Measurements from ENCODE around the gene CPED1.
A peak's percentile ranks its signal among the peaks of the same experiment; 100 is the strongest.

Gene CPED1

DNA sequence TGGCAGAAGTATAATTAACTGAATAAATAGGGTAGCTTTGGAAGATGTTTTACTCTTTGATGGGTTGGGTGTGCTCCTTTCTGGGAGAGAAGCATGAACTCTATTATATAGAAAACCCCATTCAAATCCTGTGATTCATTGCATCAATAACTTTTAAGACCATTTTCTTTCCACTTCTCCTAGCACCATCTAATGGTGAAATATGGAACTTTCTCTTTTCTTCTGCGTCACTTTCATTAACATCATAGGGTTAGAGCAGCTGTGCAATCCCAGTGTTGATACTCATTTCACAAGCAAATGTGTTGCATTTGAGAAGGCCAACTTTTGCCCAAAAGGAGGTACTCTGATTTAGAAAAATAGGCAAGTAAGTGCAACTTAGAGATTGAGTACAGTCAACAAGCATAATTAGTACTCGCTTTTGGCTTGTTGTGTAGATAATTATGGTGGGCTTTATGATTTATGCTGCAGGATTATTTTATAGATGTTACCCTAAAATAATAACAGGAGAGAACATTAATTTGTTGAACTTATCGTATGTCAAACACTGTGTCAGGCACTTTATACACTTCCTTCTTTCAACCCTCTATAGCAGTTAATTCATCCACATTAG, 92.9 kb downstream of the CPED1 start:
- H3K36me3 ChIP-seq (ENCODE audit: control insufficient read depth in 2 of 2, insufficient read depth in 2 of 2, low read length in 2 of 2): no peaks in the 10 kb centered on the region
- peak overlapping the region in 1 of 2 donors; percentile 23 for H3K9ac ChIP-seq (ENCODE audit: low read length in 2 of 2)
- no peaks in the 10 kb centered on the region for H3K27me3 ChIP-seq (ENCODE audit: control insufficient read depth in 1 of 2, insufficient read depth in 2 of 2, low read length in 2 of 2)
- no peaks in the 10 kb centered on the region for H3K9me3 ChIP-seq (ENCODE audit: control insufficient read depth in 2 of 2, low read length in 2 of 2)
- peaks cover 24% of the 10 kb centered on the region for H3K4me1 ChIP-seq (ENCODE audit: control insufficient read depth, insufficient read depth, low read length)
- H3K27ac ChIP-seq (ENCODE audit: low read length): no peak overlapping the region
- no peak overlapping the region for H3K4me3 ChIP-seq (ENCODE audit: low read length in 2 of 2)

DNA sequence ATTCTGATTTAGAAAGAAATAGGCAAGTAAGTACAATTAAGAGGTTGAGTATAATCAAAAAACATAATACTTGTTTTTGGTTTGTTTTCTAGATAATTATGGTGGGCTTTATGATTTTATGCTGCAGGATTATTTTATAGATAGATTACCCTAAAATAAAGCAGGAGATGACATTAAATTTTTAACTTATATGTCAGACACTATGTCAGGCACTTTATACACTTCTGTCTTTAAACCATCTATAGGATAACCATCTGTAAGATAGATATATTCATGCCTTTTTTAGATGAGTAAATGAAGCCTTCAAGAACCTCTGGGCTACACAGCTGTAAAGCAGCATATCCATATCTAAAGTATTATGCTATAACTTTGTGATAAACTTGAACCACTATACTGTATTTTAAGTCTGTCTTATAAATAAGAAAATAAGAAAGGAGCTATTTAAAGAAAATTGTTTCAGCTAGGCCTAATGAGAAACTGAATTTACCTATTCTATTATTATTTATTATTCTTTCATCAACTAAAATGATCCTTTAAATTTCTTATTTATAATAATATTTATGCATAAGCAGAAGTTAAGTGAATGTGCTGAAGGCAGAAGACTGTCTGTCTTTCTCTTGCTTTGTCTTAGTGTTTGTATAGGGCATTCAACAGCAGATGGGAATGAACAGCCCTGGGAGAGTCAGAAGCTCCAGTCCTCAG, 94.0 kb downstream of the CPED1 start:
- Histone ChIP-seq H3K4me1 (ENCODE audit: control insufficient read depth, insufficient read depth, low read length) (peaks cover 30% of the 10 kb centered on the region), H3K36me3 (ENCODE audit: control insufficient read depth in 2 of 2, insufficient read depth in 2 of 2, low read length in 2 of 2) (no peaks in the 10 kb centered on the region), H3K9me3 (ENCODE audit: control insufficient read depth in 2 of 2, low read length in 2 of 2) (no peaks in the 10 kb centered on the region), H3K27me3 (ENCODE audit: control insufficient read depth in 1 of 2, insufficient read depth in 2 of 2, low read length in 2 of 2) (no peaks in the 10 kb centered on the region), H3K4me3 (ENCODE audit: low read length in 2 of 2) (no peak overlapping the region), H3K9ac (ENCODE audit: low read length in 2 of 2) (no peak overlapping the region), H3K27ac (ENCODE audit: low read length) (no peak overlapping the region)

GRCh38 chr7:121083138-121083789, 94.8 kb downstream of the CPED1 start:
- Histone ChIP-seq H3K9ac (ENCODE audit: low read length in 2 of 2) (no peak overlapping the region), H3K4me3 (ENCODE audit: low read length in 2 of 2) (no peak overlapping the region), H3K9me3 (ENCODE audit: control insufficient read depth in 2 of 2, low read length in 2 of 2) (no peaks in the 10 kb centered on the region), H3K27ac (ENCODE audit: low read length) (peak overlapping the region; percentile 37), H3K27me3 (ENCODE audit: control insufficient read depth in 1 of 2, insufficient read depth in 2 of 2, low read length in 2 of 2) (no peaks in the 10 kb centered on the region), H3K4me1 (ENCODE audit: control insufficient read depth, insufficient read depth, low read length) (peaks cover 30% of the 10 kb centered on the region), H3K36me3 (ENCODE audit: control insufficient read depth in 2 of 2, insufficient read depth in 2 of 2, low read length in 2 of 2) (no peaks in the 10 kb centered on the region)

DNA sequence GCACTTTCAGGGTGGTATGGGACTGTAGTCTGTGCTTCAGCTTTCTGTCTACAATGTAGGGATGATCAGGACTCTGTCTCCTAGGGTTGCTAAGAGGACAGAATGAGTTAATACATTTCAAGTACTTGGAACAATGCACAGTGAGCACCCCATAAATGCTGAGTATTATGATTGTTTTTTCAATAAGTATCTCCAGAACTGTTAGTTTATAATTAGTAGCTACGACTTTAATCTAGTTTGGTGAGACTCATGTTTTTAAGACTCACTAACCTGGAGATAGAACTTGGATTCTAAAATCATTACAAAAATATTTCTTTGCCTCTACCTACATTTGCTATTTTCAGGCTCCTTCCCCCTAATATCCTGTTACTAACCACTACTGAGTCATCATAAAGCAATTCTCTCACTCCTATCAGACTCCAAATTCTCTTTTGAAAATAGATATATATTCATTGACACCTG, 95.3 kb downstream of the CPED1 start:
- Histone ChIP-seq H3K27me3 (ENCODE audit: control insufficient read depth in 1 of 2, insufficient read depth in 2 of 2, low read length in 2 of 2) (no peaks in the 10 kb centered on the region), H3K27ac (ENCODE audit: low read length) (no peak overlapping the region)

GRCh38 chr7:121084256-121084655, 95.7 kb downstream of the CPED1 start:
- no peaks in the 10 kb centered on the region for H3K27me3 ChIP-seq (ENCODE audit: control insufficient read depth in 1 of 2, insufficient read depth in 2 of 2, low read length in 2 of 2)
- no peak overlapping the region for H3K27ac ChIP-seq (ENCODE audit: low read length)
- H3K9me3 ChIP-seq (ENCODE audit: control insufficient read depth in 2 of 2, low read length in 2 of 2): no peaks in the 10 kb centered on the region
- peaks cover 29% of the 10 kb centered on the region for H3K4me1 ChIP-seq (ENCODE audit: control insufficient read depth, insufficient read depth, low read length)
- H3K9ac ChIP-seq (ENCODE audit: low read length in 2 of 2): no peak overlapping the region
- no peak overlapping the region for H3K4me3 ChIP-seq (ENCODE audit: low read length in 2 of 2)
- H3K36me3 ChIP-seq (ENCODE audit: control insufficient read depth in 2 of 2, insufficient read depth in 2 of 2, low read length in 2 of 2): no peaks in the 10 kb centered on the region

More for the DNA sequence above, 95.3 kb downstream of the CPED1 start:
- Histone ChIP-seq H3K4me3 (ENCODE audit: low read length in 2 of 2) (no peak overlapping the region), H3K9ac (ENCODE audit: low read length in 2 of 2) (no peak overlapping the region), H3K36me3 (ENCODE audit: control insufficient read depth in 2 of 2, insufficient read depth in 2 of 2, low read length in 2 of 2) (no peaks in the 10 kb centered on the region), H3K9me3 (ENCODE audit: control insufficient read depth in 2 of 2, low read length in 2 of 2) (no peaks in the 10 kb centered on the region), H3K4me1 (ENCODE audit: control insufficient read depth, insufficient read depth, low read length) (peaks cover 30% of the 10 kb centered on the region)

DNA sequence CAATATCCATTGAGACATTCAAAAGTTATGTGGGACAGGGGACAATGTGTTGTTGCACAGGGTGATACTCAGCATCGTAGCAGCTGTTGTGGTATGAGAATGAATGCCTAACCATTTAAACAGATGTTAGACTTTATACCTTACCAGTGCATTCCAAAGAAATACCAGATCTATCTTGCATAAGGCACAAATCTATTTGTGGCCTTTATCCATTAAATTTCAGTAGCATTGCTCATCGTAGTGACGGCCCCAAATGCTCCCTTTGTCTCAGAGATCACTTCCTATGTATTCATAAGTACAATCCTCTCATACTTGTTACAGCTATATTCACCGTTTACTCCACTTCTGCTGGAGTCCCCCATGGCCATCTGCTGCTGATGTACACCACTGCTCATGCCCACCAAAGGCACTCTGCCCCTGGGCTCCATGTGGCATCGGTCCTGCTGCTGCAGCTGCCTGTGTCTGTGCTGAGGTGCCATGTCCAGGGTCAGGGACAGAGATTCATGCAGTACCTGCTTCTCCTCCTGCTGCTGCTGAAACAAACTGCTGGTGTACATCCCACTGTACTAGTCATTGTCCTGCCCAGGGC, 96.3 kb downstream of the CPED1 start:
- Histone ChIP-seq H3K27ac (ENCODE audit: low read length) (no peak overlapping the region), H3K4me3 (ENCODE audit: low read length in 2 of 2) (peak overlapping the region in 1 of 2 donors; percentile 50)

DNA sequence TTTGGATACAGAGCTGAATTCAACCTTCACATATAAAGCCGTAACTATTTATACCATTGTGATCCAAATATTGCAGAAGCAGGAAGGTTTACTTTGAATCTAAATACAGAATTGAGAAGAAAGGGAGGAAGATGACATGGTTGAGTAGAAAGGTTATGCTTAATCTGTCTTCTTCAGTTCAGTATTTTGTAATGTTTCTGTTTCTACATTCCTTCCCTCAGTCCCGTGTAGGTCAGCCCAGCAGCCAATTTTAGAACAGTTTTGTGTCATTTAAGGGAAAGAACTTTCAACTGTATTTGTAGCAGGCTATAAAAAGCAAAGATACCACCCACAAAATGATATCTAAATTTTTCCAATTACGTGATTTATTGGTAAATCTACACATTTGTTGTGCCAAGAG, 97.4 kb downstream of the CPED1 start:
- peaks cover 27% of the 10 kb centered on the region for H3K4me1 ChIP-seq (ENCODE audit: control insufficient read depth, insufficient read depth, low read length)

More for the DNA sequence above, 96.3 kb downstream of the CPED1 start:
- Histone ChIP-seq H3K27me3 (ENCODE audit: control insufficient read depth in 1 of 2, insufficient read depth in 2 of 2, low read length in 2 of 2) (no peaks in the 10 kb centered on the region), H3K36me3 (ENCODE audit: control insufficient read depth in 2 of 2, insufficient read depth in 2 of 2, low read length in 2 of 2) (no peaks in the 10 kb centered on the region), H3K9ac (ENCODE audit: low read length in 2 of 2) (peak overlapping the region in 1 of 2 donors; percentile 4), H3K9me3 (ENCODE audit: control insufficient read depth in 2 of 2, low read length in 2 of 2) (no peaks in the 10 kb centered on the region), H3K4me1 (ENCODE audit: control insufficient read depth, insufficient read depth, low read length) (peaks cover 27% of the 10 kb centered on the region)

DNA sequence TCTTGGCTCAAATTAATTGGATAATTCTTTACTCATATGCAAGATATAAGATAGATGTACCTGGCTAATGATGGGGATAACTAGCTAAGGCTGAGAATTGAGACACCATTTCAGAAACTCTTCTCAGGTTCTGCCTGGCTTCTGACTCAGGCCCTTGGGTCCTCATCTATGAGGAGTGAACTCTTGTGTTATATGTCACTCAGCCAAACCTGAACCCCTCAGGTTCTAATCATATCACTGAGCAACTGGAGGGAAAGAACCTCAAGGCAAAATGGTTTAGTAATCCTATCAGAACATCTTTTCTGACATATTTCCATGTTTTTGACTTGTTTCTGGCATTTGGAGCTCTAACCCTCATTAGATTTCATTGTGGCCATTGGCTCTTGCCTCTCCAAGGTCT, 100.4 kb downstream of the CPED1 start:
- Histone ChIP-seq H3K27me3 (ENCODE audit: control insufficient read depth in 1 of 2, insufficient read depth in 2 of 2, low read length in 2 of 2) (no peaks in the 10 kb centered on the region), H3K4me1 (ENCODE audit: control insufficient read depth, insufficient read depth, low read length) (peaks cover 17% of the 10 kb centered on the region), H3K27ac (ENCODE audit: low read length) (no peak overlapping the region), H3K4me3 (ENCODE audit: low read length in 2 of 2) (no peak overlapping the region), H3K9ac (ENCODE audit: low read length in 2 of 2) (no peak overlapping the region), H3K9me3 (ENCODE audit: control insufficient read depth in 2 of 2, low read length in 2 of 2) (no peaks in the 10 kb centered on the region), H3K36me3 (ENCODE audit: control insufficient read depth in 2 of 2, insufficient read depth in 2 of 2, low read length in 2 of 2) (no peaks in the 10 kb centered on the region)

More for the DNA sequence above, 97.4 kb downstream of the CPED1 start:
- Histone ChIP-seq H3K9me3 (ENCODE audit: control insufficient read depth in 2 of 2, low read length in 2 of 2) (no peaks in the 10 kb centered on the region), H3K36me3 (ENCODE audit: control insufficient read depth in 2 of 2, insufficient read depth in 2 of 2, low read length in 2 of 2) (no peaks in the 10 kb centered on the region), H3K27me3 (ENCODE audit: control insufficient read depth in 1 of 2, insufficient read depth in 2 of 2, low read length in 2 of 2) (no peaks in the 10 kb centered on the region), H3K9ac (ENCODE audit: low read length in 2 of 2) (peak overlapping the region in 1 of 2 donors; percentile 33), H3K4me3 (ENCODE audit: low read length in 2 of 2) (no peak overlapping the region), H3K27ac (ENCODE audit: low read length) (peak overlapping the region; percentile 19)

GRCh38 chr7:121094829-121095228, 106.3 kb downstream of the CPED1 start:
- Histone ChIP-seq H3K9me3 (ENCODE audit: control insufficient read depth in 2 of 2, low read length in 2 of 2) (no peaks in the 10 kb centered on the region), H3K4me1 (ENCODE audit: control insufficient read depth, insufficient read depth, low read length) (no peaks in the 10 kb centered on the region), H3K4me3 (ENCODE audit: low read length in 2 of 2) (no peak overlapping the region), H3K27me3 (ENCODE audit: control insufficient read depth in 1 of 2, insufficient read depth in 2 of 2, low read length in 2 of 2) (no peaks in the 10 kb centered on the region), H3K36me3 (ENCODE audit: control insufficient read depth in 2 of 2, insufficient read depth in 2 of 2, low read length in 2 of 2) (peaks cover 0 to 3% of the 10 kb centered on the region in 2 donors), H3K27ac (ENCODE audit: low read length) (no peak overlapping the region), H3K9ac (ENCODE audit: low read length in 2 of 2) (no peak overlapping the region)

DNA sequence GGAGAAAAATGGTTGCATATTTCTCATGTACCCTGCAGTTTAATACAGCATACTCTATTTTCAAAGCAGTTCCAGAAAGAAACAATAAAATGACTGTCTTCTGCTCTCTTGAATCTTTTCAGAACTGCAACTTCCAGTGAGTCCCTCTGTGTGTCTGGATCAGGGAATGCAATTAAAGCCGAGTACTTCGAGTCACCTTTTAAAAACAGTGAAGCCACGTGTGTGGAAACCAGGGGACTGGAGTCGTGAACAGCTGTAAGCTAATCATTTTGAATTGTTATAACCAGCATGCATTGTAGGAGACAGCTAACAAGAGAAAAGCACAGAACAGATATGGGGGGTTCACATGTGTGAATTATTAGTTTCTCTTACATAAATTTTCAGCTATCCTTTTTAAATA, 109.1 kb downstream of the CPED1 start:
- H3K9ac ChIP-seq (ENCODE audit: low read length in 2 of 2): no peak overlapping the region
- no peaks in the 10 kb centered on the region for H3K4me1 ChIP-seq (ENCODE audit: control insufficient read depth, insufficient read depth, low read length)
- no peaks in the 10 kb centered on the region for H3K27me3 ChIP-seq (ENCODE audit: control insufficient read depth in 1 of 2, insufficient read depth in 2 of 2, low read length in 2 of 2)
- no peak overlapping the region for H3K27ac ChIP-seq (ENCODE audit: low read length)
- no peaks in the 10 kb centered on the region for H3K9me3 ChIP-seq (ENCODE audit: control insufficient read depth in 2 of 2, low read length in 2 of 2)
- H3K36me3 ChIP-seq (ENCODE audit: control insufficient read depth in 2 of 2, insufficient read depth in 2 of 2, low read length in 2 of 2): peaks cover 10 to 15% of the 10 kb centered on the region in 2 donors
- no peak overlapping the region for H3K4me3 ChIP-seq (ENCODE audit: low read length in 2 of 2)
